Gastrocnemius medialis (tissue), 4 donors: ENCODE results near the gene SPIRE1.

Experiments
- POLR2A ChIP-seq, 2 donors: fragments of 450-650 bp; IDR thresholded peaks; one replicate each; pipeline ENCODE4 v1.6.1; 2017; ENCODE audit warnings: antibody characterized with exemption in 2 of 2, mild to moderate bottlenecking in 2 of 2, moderate library complexity in 2 of 2
- TF ChIP-seq, protein P1 (sequence below), 5 experiments: fragments of 450-650 bp in 3 of 5; fragments of 200-600 bp in 2 of 5; sonication (generic) in 2 of 5; IDR thresholded peaks in 4 of 5; conservative IDR thresholded peaks in 1 of 5; 1 replicate in 4 of 5; 2 replicates in 1 of 5; pipeline ENCODE4 v1.5.1; 2016 to 2019; ENCODE audit warnings: antibody characterized with exemption in 5 of 5, mild to moderate bottlenecking in 3 of 5, moderate library complexity in 3 of 5

DNA sequence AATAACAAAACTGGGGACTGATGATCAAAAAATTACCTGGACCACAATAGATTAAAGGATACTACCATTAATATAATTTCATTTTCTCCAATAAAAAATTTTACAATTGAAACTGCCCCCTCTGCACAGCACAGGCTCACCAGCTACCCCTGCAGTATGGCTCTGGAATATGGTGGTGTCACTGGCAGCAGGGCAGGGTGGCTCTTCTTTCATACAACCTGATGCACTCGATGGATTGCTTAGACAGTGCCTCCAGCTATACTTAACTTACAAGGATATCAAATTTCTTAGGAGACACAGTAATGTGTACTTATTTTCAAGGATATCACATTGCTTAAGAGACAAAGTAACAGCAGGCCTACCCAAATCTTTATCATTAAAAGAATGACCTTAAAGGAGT, 126.2 kb downstream of the SPIRE1 start:
- TF ChIP-seq, protein P1, sequence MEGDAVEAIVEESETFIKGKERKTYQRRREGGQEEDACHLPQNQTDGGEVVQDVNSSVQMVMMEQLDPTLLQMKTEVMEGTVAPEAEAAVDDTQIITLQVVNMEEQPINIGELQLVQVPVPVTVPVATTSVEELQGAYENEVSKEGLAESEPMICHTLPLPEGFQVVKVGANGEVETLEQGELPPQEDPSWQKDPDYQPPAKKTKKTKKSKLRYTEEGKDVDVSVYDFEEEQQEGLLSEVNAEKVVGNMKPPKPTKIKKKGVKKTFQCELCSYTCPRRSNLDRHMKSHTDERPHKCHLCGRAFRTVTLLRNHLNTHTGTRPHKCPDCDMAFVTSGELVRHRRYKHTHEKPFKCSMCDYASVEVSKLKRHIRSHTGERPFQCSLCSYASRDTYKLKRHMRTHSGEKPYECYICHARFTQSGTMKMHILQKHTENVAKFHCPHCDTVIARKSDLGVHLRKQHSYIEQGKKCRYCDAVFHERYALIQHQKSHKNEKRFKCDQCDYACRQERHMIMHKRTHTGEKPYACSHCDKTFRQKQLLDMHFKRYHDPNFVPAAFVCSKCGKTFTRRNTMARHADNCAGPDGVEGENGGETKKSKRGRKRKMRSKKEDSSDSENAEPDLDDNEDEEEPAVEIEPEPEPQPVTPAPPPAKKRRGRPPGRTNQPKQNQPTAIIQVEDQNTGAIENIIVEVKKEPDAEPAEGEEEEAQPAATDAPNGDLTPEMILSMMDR (IDR thresholded peaks at IDR 0.05 in 4 of 5, conservative IDR thresholded peaks at IDR 0.05 in 1 of 5) = no peak
- no peak for TF ChIP-seq POLR2A (IDR thresholded peaks at IDR 0.05)
